Fibroblast of mammary gland (primary cell): ENCODE results near the gene TACC3.

Source experiments
- DNase-seq: peaks from one replicate; pipeline ENCODE4 v3.0.0-alpha.2; 2010; ENCODE audit warnings: low read depth
- H3K4me3 ChIP-seq: 2 replicates; pipeline ENCODE4 v1.5.1; 2011; ENCODE audit warnings: low read depth, mild to moderate bottlenecking, low read length, moderate library complexity; ENCODE audit not compliant: control insufficient read depth
- CTCF ChIP-seq: conservative IDR thresholded peaks from 2 replicates; pipeline ENCODE4 v1.5.1; 2011; ENCODE audit warnings: low read depth, low read length, inconsistent platforms; ENCODE audit not compliant: control insufficient read depth, insufficient read depth

The TACC3 gene

GRCh38 chr4:1713003-1713851 is 8.1 kb upstream of the TACC3 start:
- H3K4me3 ChIP-seq: peak overlapping the region; percentile 75
- DNase-seq: no peak
- no peak for TF ChIP-seq CTCF

GRCh38 chr4:1714303-1715001 is 6.9 kb upstream of the TACC3 start:
- no peak overlapping the region for H3K4me3 ChIP-seq
- peak; percentile 24 for DNase-seq
- TF ChIP-seq CTCF: no peak

GRCh38 chr4:1715002-1715758 is 6.1 kb upstream of the TACC3 start:
- TF ChIP-seq CTCF: no peak
- DNase-seq: peak; percentile 25
- H3K4me3 ChIP-seq: no peak overlapping the region

GRCh38 chr4:1716065-1716945 is 5.0 kb upstream of the TACC3 start:
- no peak for TF ChIP-seq CTCF
- H3K4me3 ChIP-seq: no peak overlapping the region
- no peak for DNase-seq

- no peak overlapping the region for H3K4me3 ChIP-seq
- TF ChIP-seq CTCF: no peak
- DNase-seq: no peak
These were observed 3.9 kb upstream of the TACC3 start for GRCh38 chr4:1717129-1718094.
